MM.1S (cell line): ENCODE results near the gene AFG1L.

ENCODE experiments used
- DNase-seq: peaks from one replicate; pipeline ENCODE4 v3.0.0-alpha.2; 2015
- H2AFZ ChIP-seq: fragments of 300-600 bp; sonication (generic); 2 replicates; pipeline ENCODE4 v1.6.0; 2016; ENCODE audit warnings: antibody characterized with exemption, low read length
- H3F3A ChIP-seq: fragments of 300-600 bp; sonication (generic); 2 replicates; pipeline ENCODE4 v1.6.1; 2016; ENCODE audit warnings: mild to moderate bottlenecking, antibody characterized with exemption, low read length, moderate library complexity, mixed read lengths; ENCODE audit not compliant: insufficient read depth
- H3K27ac ChIP-seq: fragments of 300-600 bp; sonication (generic); 2 replicates; pipeline ENCODE4 v1.5.1; 2016; ENCODE audit warnings: mild to moderate bottlenecking, low read length
- H3K27me3 ChIP-seq: fragments of 300-600 bp; sonication (generic); replicated peaks from 2 replicates; pipeline ENCODE4 v1.6.0; 2016; ENCODE audit warnings: low read length; ENCODE audit not compliant: insufficient read depth
- H3K36me3 ChIP-seq: fragments of 300-600 bp; sonication (generic); replicated peaks from 2 replicates; pipeline ENCODE4 v1.6.1; 2016; ENCODE audit warnings: mild to moderate bottlenecking, low read length, mixed read lengths; ENCODE audit not compliant: insufficient read depth
- H3K4me1 ChIP-seq: fragments of 300-600 bp; sonication (generic); 2 replicates; pipeline ENCODE4 v1.6.1; 2016; ENCODE audit warnings: low read length, mixed read lengths
- H3K4me2 ChIP-seq: fragments of 300-600 bp; sonication (generic); 2 replicates; pipeline ENCODE4 v1.6.0; 2016; ENCODE audit warnings: low read depth, low read length
- H3K4me3 ChIP-seq: fragments of 300-600 bp; sonication (generic); 2 replicates; pipeline ENCODE4 v1.5.1; 2016; ENCODE audit warnings: low read length, mixed read lengths
- H3K79me2 ChIP-seq: fragments of 300-600 bp; sonication (generic); 2 replicates; pipeline ENCODE4 v1.6.1; 2016; ENCODE audit warnings: mixed run types, low read length, mixed read lengths
- H3K9ac ChIP-seq: fragments of 300-600 bp; sonication (generic); 2 replicates; pipeline ENCODE4 v1.6.1; 2016; ENCODE audit warnings: low read length, mixed read lengths
- H3K9me2 ChIP-seq: fragments of 300-600 bp; sonication (generic); replicated peaks from 2 replicates; pipeline ENCODE4 v1.6.1; 2016; ENCODE audit warnings: mild to moderate bottlenecking, low read length, mixed read lengths; ENCODE audit not compliant: insufficient read depth
- H3K9me3 ChIP-seq: fragments of 300-600 bp; sonication (generic); replicated peaks from 2 replicates; pipeline ENCODE4 v1.6.1; 2016; ENCODE audit warnings: mild to moderate bottlenecking, low read length, mixed read lengths; ENCODE audit not compliant: insufficient read depth
- H4K20me1 ChIP-seq: fragments of 300-600 bp; sonication (generic); 2 replicates; pipeline ENCODE4 v1.6.1; 2016; ENCODE audit warnings: mild to moderate bottlenecking, low read length, moderate library complexity, mixed read lengths; ENCODE audit not compliant: insufficient read depth
- CTCF ChIP-seq: fragments of 300-600 bp; sonication (generic); IDR thresholded peaks from 2 replicates; pipeline ENCODE4 v1.5.1; 2016; ENCODE audit warnings: antibody characterized with exemption, low read length, mixed read lengths
- EZH2 ChIP-seq: fragments of 300-600 bp; sonication (generic); optimal IDR thresholded peaks from 2 replicates; pipeline ENCODE3; 2017; ENCODE audit warnings: low read depth, mild to moderate bottlenecking, antibody characterized with exemption, low read length, mixed read lengths
- EZH2phosphoT487 ChIP-seq: fragments of 300-600 bp; sonication (generic); IDR thresholded peaks from 2 replicates; pipeline ENCODE4 v1.6.1; 2018; ENCODE audit warnings: antibody characterized with exemption, low read length

The AFG1L gene

GRCh38 chr6:108550256-108550655 lies 255.4 kb downstream of the AFG1L start:
- Histone ChIP-seq H3K27me3 (no peaks in the 10 kb centered on the region), H4K20me1 (no peaks in the 10 kb centered on the region), H3F3A (peaks cover 17% of the 10 kb centered on the region), H3K4me1 (peaks cover 33% of the 10 kb centered on the region), H3K9me3 (no peaks in the 10 kb centered on the region), H3K79me2 (peaks cover 7% of the 10 kb centered on the region), H3K27ac (no peak overlapping the region), H3K36me3 (no peaks in the 10 kb centered on the region), H3K9ac (no peak overlapping the region), H2AFZ (no peak overlapping the region), H3K4me3 (no peak overlapping the region), H3K4me2 (no peak overlapping the region), H3K9me2 (no peaks in the 10 kb centered on the region)
- DNase-seq = no peak
- TF ChIP-seq EZH2phosphoT487 = no peak
- no peak for TF ChIP-seq CTCF
- no peak for TF ChIP-seq EZH2

DNA sequence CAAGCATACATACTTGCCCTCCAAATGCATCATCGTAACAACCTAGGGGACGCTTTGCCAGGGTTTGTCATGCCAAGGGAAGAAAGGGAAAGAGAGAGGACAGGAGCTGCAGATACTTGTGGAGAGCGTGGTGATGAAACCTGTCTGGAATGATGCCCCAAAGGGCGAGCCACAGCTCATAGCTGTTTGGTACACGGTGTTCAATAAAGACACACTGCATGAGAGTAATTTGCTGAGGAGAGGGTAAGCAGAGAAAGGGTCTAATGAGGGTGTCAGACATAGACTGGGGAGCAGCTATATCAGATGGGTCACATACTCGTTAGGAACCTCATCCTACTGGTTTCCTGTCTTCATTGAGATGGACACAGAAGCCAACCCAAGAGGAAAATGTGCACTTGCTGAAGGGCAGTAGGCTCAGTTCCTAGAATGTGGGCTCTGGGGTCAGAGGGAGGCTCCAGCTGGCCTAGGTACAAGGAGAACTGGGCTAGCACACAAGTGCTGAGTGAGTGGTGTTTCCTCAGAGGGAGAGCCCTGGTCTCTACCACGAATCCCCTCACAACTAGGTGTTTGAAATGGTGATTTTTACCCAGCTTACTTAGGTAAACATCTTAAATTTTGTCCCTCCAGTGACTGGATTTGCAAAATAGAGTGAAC lies 260.7 kb downstream of the AFG1L start:
- Histone ChIP-seq H4K20me1 (no peaks in the 10 kb centered on the region), H3K9ac (no peak overlapping the region), H3K4me2 (no peak overlapping the region), H3K4me1 (peaks cover 16% of the 10 kb centered on the region), H3F3A (peaks cover 23% of the 10 kb centered on the region), H3K27ac (no peak overlapping the region), H3K36me3 (no peaks in the 10 kb centered on the region), H3K4me3 (no peak overlapping the region), H2AFZ (no peak overlapping the region), H3K9me2 (no peaks in the 10 kb centered on the region), H3K9me3 (no peaks in the 10 kb centered on the region), H3K79me2 (peaks cover 18% of the 10 kb centered on the region), H3K27me3 (no peaks in the 10 kb centered on the region)
- DNase-seq = no peak
- TF ChIP-seq CTCF = no peak
- no peak for TF ChIP-seq EZH2phosphoT487
- TF ChIP-seq EZH2 = no peak

DNA sequence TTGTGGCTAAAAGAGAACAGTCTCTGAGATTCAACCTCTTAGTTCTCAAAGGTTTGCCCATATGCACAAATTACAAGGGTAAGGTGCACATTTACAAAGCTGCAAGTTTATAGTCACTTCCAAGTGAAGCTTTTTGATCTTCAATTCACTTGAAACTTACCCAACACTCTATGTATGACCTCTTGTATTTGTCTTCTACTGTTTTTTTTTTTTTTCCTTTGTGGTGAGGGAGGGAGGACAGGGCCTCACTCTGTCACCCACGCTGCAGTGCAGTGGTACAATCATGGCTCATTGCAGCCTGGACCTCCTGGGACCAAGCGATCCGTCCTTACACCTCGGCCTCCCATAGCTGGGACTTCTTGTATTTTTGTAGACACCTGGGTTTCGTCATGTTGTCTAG lies 261.4 kb downstream of the AFG1L start:
- H4K20me1 ChIP-seq = no peaks in the 10 kb centered on the region
- no peak overlapping the region for H2AFZ ChIP-seq
- no peak for DNase-seq
- no peak overlapping the region for H3K27ac ChIP-seq
- no peaks in the 10 kb centered on the region for H3K9me2 ChIP-seq
- H3K36me3 ChIP-seq = no peaks in the 10 kb centered on the region
- no peak overlapping the region for H3K4me2 ChIP-seq
- no peaks in the 10 kb centered on the region for H3K27me3 ChIP-seq
- H3K9ac ChIP-seq = no peak overlapping the region
- peaks cover 23% of the 10 kb centered on the region for H3K79me2 ChIP-seq
- TF ChIP-seq CTCF = no peak
- no peak for TF ChIP-seq EZH2
- TF ChIP-seq EZH2phosphoT487 = no peak
- H3K4me3 ChIP-seq = no peak overlapping the region
- peaks cover 16% of the 10 kb centered on the region for H3K4me1 ChIP-seq
- H3K9me3 ChIP-seq = no peaks in the 10 kb centered on the region
- peaks cover 23% of the 10 kb centered on the region for H3F3A ChIP-seq
